SK-N-SH (cell line): Measurements from ENCODE around the gene SOX8. TPM values are rescaled to one million over a fixed set of nuclear protein-coding genes. Genes with fewer than 3 reads are reported as not detected.
"Not testable (repeated sequence)": the region's sequence is repeated elsewhere in the genome, so short reads cannot be mapped to it uniquely, and the experiment has no call there.

Experiments used
- CTCF ChIA-PET: fragments of 300-600, 350-600 bp; formaldehyde crosslinking; extraction: SDS; loops from one replicate; lab custom pipeline; 2021; lab: Yijun Ruan, JAX
- POLR2A ChIA-PET: fragments of 350-600 bp; sonication (Branson Sonifier 250); formaldehyde crosslinking; extraction: SDS; loops from one replicate; lab custom pipeline; 2020; ENCODE audit warnings: antibody characterized with exemption, inconsistent platforms; lab: Yijun Ruan, JAX
- DNase-seq: peaks from one replicate; pipeline ENCODE4 v3.0.0; 2012
- H2AFZ ChIP-seq: fragments of 200-600 bp; sonication (generic); 2 replicates; pipeline ENCODE4 v1.8.1; 2016; ENCODE audit warnings: antibody characterized with exemption, mild to moderate bottlenecking, low read depth
- H3F3A ChIP-seq: fragments of 200-600 bp; sonication (generic); replicated peaks from 2 replicates; pipeline ENCODE3; 2016; ENCODE audit warnings: antibody characterized with exemption, mild to moderate bottlenecking; ENCODE audit not compliant: insufficient read depth
- H3K27ac ChIP-seq, 2 experiments: fragments of 200-500 bp in 1 of 2; fragments of 200-600 bp in 1 of 2; sonication (Bioruptor generic) in 1 of 2; sonication (generic), shearing (Covaris generic) in 1 of 2; 2 replicates each; pipeline versions ENCODE4 v1.5.1 to v1.6.1; 2014 to 2016; ENCODE audit warnings: low read depth in 2 of 2, inconsistent platforms in 1 of 2, low read length in 1 of 2, mild to moderate bottlenecking in 1 of 2, mixed read lengths in 1 of 2
- H3K27me3 ChIP-seq: fragments of 200-600 bp; sonication (generic), shearing (Covaris generic); 2 replicates; pipeline ENCODE4 v1.6.1; 2016; ENCODE audit warnings: mixed run types; ENCODE audit not compliant: insufficient read depth
- H3K36me3 ChIP-seq, 2 experiments: fragments of 200-500 bp in 1 of 2; fragments of 200-600 bp in 1 of 2; sonication (Bioruptor generic) in 1 of 2; sonication (generic) in 1 of 2; replicated peaks in 1 of 2; 2 replicates each; pipeline versions ENCODE3 to v1.5.1; 2014 to 2016; ENCODE audit warnings: low read length in 1 of 2, mild to moderate bottlenecking in 1 of 2; ENCODE audit not compliant: insufficient read depth in 2 of 2, control insufficient read depth in 1 of 2
- H3K4me1 ChIP-seq, 2 experiments: fragments of 200-500 bp in 1 of 2; fragments of 200-600 bp in 1 of 2; sonication (Bioruptor generic) in 1 of 2; sonication (generic), shearing (Covaris generic) in 1 of 2; 2 replicates each; pipeline versions ENCODE4 v1.5.1 to v1.6.1; 2014 to 2016; ENCODE audit warnings: low read depth in 1 of 2, low read length in 1 of 2, mixed run types in 1 of 2; ENCODE audit not compliant: insufficient read depth in 2 of 2, control insufficient read depth in 1 of 2
- H3K4me2 ChIP-seq: fragments of 200-600 bp; sonication (generic), shearing (Covaris generic); 2 replicates; pipeline ENCODE4 v1.6.1; 2017; ENCODE audit warnings: mixed run types
- H3K4me3 ChIP-seq, 2 experiments: fragments of 200-500 bp in 1 of 2; fragments of 200-600 bp in 1 of 2; sonication (Bioruptor generic) in 1 of 2; sonication (generic), shearing (Covaris generic) in 1 of 2; 2 replicates each; pipeline versions ENCODE4 v1.5.1 to v1.8.1; 2014 to 2016; ENCODE audit warnings: low read depth in 2 of 2, inconsistent platforms in 1 of 2, low read length in 1 of 2, mild to moderate bottlenecking in 1 of 2, mixed read lengths in 1 of 2, moderate library complexity in 1 of 2
- H3K79me2 ChIP-seq: fragments of 200-600 bp; sonication (generic); 2 replicates; pipeline ENCODE4 v1.8.1; 2017; ENCODE audit warnings: mild to moderate bottlenecking; ENCODE audit not compliant: insufficient read depth
- H3K9ac ChIP-seq: fragments of 200-600 bp; sonication (generic); 2 replicates; pipeline ENCODE4 v1.6.1; 2017; ENCODE audit warnings: mixed run types
- H3K9me2 ChIP-seq: fragments of 200-600 bp; sonication (generic); 2 replicates; pipeline ENCODE4 v1.6.1; 2017; ENCODE audit warnings: mixed run types
- H3K9me3 ChIP-seq: fragments of 200-600 bp; sonication (generic); 2 replicates; pipeline ENCODE4 v1.6.1; 2017; ENCODE audit warnings: mixed run types, mild to moderate bottlenecking, moderate library complexity
- H4K20me1 ChIP-seq: fragments of 200-600 bp; sonication (generic); 2 replicates; pipeline ENCODE4 v1.6.1; 2017; ENCODE audit warnings: mild to moderate bottlenecking, mixed run types; ENCODE audit not compliant: insufficient read depth
- EP300 ChIP-seq, 2 experiments: IDR thresholded peaks; 2 replicates each; pipeline versions ENCODE4 v1.4.0 to v1.6.1; 2012; ENCODE audit warnings: borderline replicate concordance in 1 of 2, low read depth in 1 of 2, low read length in 1 of 2
- EZH2phosphoT487 ChIP-seq: fragments of 200-600 bp; sonication (generic); IDR thresholded peaks from 2 replicates; pipeline ENCODE4 v1.6.1; 2017; ENCODE audit warnings: low read depth, mixed run types, mild to moderate bottlenecking, antibody characterized with exemption, moderate library complexity, borderline replicate concordance
- GATA2 ChIP-seq: sonication (generic); formaldehyde crosslinking; IDR thresholded peaks from 2 replicates; pipeline ENCODE4 v1.5.0; 2020; ENCODE audit warnings: mild to moderate bottlenecking, missing genetic modification reagents
- IRF3 ChIP-seq: fragments of 150-350 bp; IDR thresholded peaks from 2 replicates; pipeline ENCODE4 v1.6.1; 2016; ENCODE audit warnings: mild to moderate bottlenecking, low read depth, low read length
- JUND ChIP-seq: IDR thresholded peaks from 2 replicates; pipeline ENCODE4 v1.4.0; 2012
- MAX ChIP-seq: IDR thresholded peaks from 2 replicates; pipeline ENCODE4 v1.4.0; 2012; ENCODE audit warnings: low read depth
- MEF2A ChIP-seq: IDR thresholded peaks from 2 replicates; pipeline ENCODE4 v1.4.0; 2012; ENCODE audit warnings: low read depth, borderline replicate concordance
- RCOR1 ChIP-seq: fragments of 150-350 bp; IDR thresholded peaks from 2 replicates; pipeline ENCODE4 v1.6.1; 2017; ENCODE audit warnings: antibody characterized with exemption, low read length
- TAF1 ChIP-seq: IDR thresholded peaks from 2 replicates; pipeline ENCODE4 v1.6.1; 2012; ENCODE audit warnings: low read depth, mild to moderate bottlenecking, low read length, moderate library complexity, borderline replicate concordance
- TCF12 ChIP-seq: IDR thresholded peaks from 2 replicates; pipeline ENCODE4 v1.4.0; 2012
- USF2 ChIP-seq: fragments of 150-350 bp; IDR thresholded peaks from 2 replicates; pipeline ENCODE4 v1.6.1; 2017; ENCODE audit warnings: antibody characterized with exemption, low read length, low read depth, borderline replicate concordance
- WGBS: methylation state at CpG from one replicate; pipeline ENCODE4 v1.1.6; 2017; ENCODE audit warnings: low lambda C conversion rate; 5-methylcytosine and 5-hydroxymethylcytosine counted together
- polyA plus RNA-seq, 3 experiments: library from polyadenylated mRNA; depleted of rRNA; stranded (reverse); fragments of >200 nt; gene quantifications; 2 replicates each; pipeline ENCODE4 v1.2.3, GENCODE V29; 2012
- TF ChIP-seq, protein P1 (sequence below): IDR thresholded peaks from 2 replicates; pipeline ENCODE4; 2012

The SOX8 gene
- polyA plus RNA-seq, 1 of the 3 experiments (the other 2 are of a cell fraction) = not detected

DNA sequence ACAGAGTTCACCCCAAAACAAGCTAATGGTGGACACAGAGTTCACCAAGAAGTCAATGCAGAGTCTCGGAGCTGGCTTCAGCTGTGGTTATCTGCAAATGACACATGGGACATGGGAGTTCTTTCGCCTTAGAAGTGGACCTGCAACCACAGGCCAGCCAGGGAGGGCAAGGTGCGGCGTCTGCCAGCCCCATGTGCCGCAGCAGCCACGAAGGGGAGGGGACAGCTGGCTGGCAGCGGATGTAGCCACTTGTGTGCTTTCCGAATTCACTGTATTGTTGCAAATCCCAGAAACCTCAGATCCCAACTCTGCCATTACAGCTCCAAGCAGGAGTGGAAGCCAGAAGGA is 35.5 kb upstream of the SOX8 start:
- TF ChIP-seq EP300 (IDR thresholded peaks at IDR 0.05; ENCODE audit: borderline replicate concordance in 1 of 2, low read depth in 1 of 2, low read length in 1 of 2) = no peak
- no peak for TF ChIP-seq MEF2A
- TF ChIP-seq, protein P1, sequence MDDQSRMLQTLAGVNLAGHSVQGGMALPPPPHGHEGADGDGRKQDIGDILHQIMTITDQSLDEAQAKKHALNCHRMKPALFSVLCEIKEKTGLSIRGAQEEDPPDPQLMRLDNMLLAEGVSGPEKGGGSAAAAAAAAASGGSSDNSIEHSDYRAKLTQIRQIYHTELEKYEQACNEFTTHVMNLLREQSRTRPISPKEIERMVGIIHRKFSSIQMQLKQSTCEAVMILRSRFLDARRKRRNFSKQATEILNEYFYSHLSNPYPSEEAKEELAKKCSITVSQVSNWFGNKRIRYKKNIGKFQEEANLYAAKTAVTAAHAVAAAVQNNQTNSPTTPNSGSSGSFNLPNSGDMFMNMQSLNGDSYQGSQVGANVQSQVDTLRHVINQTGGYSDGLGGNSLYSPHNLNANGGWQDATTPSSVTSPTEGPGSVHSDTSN = no peak
- TF ChIP-seq IRF3 = no peak
- TF ChIP-seq RCOR1 = no peak
- TF ChIP-seq MAX = no peak
- no peak for TF ChIP-seq TAF1
- TF ChIP-seq TCF12 = no peak
- TF ChIP-seq EZH2phosphoT487 = no peak
- Histone ChIP-seq H2AFZ (no peak overlapping the region), H3F3A (no peaks in the 10 kb centered on the region), H3K9me3 (no peaks in the 10 kb centered on the region), H3K9ac (no peak overlapping the region), H3K9me2 (no peaks in the 10 kb centered on the region), H3K4me3 (no peak overlapping the region), H3K79me2 (no peaks in the 10 kb centered on the region), H3K27ac (no peak overlapping the region), H3K4me2 (no peak overlapping the region), H3K4me1 (no peaks in the 10 kb centered on the region), H4K20me1 (no peaks in the 10 kb centered on the region), H3K36me3 (no peaks in the 10 kb centered on the region), H3K27me3 (no peaks in the 10 kb centered on the region)
- no peak for DNase-seq
- POLR2A ChIA-PET = no interaction called here
- CTCF ChIA-PET = interaction anchor here (1.0 kb wide), 1 partner anchor 9 kb away, joined by 3 read pairs; no protein-coding TSS in a partner anchor
- 81% methylated on average over 5 of the region's 8 CpGs for WGBS

GRCh38 chr16:947255-947921 is 34.2 kb upstream of the SOX8 start:
- Histone ChIP-seq H3K36me3 (no peaks in the 10 kb centered on the region), H3K27ac (no peak overlapping the region), H3K9me3 (no peaks in the 10 kb centered on the region), H3K4me2 (no peak overlapping the region), H3F3A (no peaks in the 10 kb centered on the region), H2AFZ (no peak overlapping the region), H3K9ac (no peak overlapping the region), H3K4me1 (no peaks in the 10 kb centered on the region), H4K20me1 (no peaks in the 10 kb centered on the region), H3K9me2 (no peaks in the 10 kb centered on the region), H3K4me3 (no peak overlapping the region), H3K27me3 (no peaks in the 10 kb centered on the region), H3K79me2 (no peaks in the 10 kb centered on the region)
- ChIA-PET CTCF (no interaction called here), POLR2A (no interaction called here)
- no peak for TF ChIP-seq GATA2 (CRISPR knock-in tag)
- TF ChIP-seq JUND = no peak
- no peak for TF ChIP-seq USF2
- DNase-seq = no peak
- 77% methylated on average over 20 of the region's 21 CpGs for WGBS

DNA sequence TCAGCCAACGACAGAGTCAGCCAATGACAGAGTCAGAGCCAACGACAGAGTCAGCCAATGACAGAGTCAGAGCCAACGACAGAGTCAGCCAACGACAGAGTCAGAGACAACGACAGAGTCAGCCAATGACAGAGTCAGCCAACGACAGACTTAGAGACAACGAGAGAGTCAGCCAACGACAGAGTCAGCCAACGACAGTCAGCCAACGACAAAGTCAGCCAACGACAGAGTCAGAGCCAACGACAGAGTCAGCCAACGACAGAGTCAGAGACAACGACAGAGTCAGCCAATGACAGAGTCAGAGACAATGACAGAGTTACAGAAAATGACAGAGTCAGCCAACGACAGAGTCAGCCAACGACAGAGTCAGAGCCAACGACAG is 33.7 kb upstream of the SOX8 start:
- 62% methylated on average over 17 of the region's 17 CpGs for WGBS
- POLR2A ChIA-PET = not testable (repeated sequence)

DNA sequence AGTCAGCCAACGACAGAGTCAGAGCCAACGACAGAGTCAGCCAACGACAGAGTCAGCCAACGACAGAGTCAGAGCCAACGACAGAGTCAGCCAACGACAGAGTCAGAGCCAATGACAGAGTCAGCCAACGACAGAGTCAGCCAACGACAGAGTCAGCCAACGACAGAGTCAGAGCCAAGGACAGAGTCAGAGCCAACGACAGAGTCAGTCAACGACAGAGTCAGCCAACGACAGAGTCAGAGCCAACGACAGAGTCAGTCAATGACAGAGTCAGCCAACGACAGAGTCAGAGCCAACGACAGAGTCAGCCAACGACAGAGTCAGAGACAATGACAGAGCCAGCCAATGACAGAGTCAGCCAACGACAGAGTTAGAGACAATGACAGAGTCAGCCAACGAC is 32.8 kb upstream of the SOX8 start:
- H3K4me2 ChIP-seq, H3K36me3 ChIP-seq, H3K79me2 ChIP-seq, H3K4me1 ChIP-seq, H3K27ac ChIP-seq, H3F3A ChIP-seq, H3K9ac ChIP-seq, DNase-seq, H3K4me3 ChIP-seq, POLR2A ChIA-PET, H2AFZ ChIP-seq, H4K20me1 ChIP-seq, H3K9me2 ChIP-seq, H3K27me3 ChIP-seq, H3K9me3 ChIP-seq, CTCF ChIA-PET: not testable (repeated sequence)
- WGBS = 73% methylated on average over 18 of the region's 18 CpGs

More for the DNA sequence above, 33.7 kb upstream of the SOX8 start:
- H3K79me2 ChIP-seq, H3K4me3 ChIP-seq, H3K4me1 ChIP-seq, H4K20me1 ChIP-seq, H3F3A ChIP-seq, H3K27ac ChIP-seq, H3K9ac ChIP-seq, CTCF ChIA-PET, H2AFZ ChIP-seq, H3K4me2 ChIP-seq, H3K9me3 ChIP-seq, H3K9me2 ChIP-seq, H3K27me3 ChIP-seq, H3K36me3 ChIP-seq, DNase-seq: not testable (repeated sequence)
